ENCODE data around the gene PKLR. TPM values are rescaled to one million over a fixed set of nuclear protein-coding genes. Genes with fewer than 3 reads are reported as not detected.

PKLR gene
- polyA plus RNA-seq, 1 donor, result 55.6 TPM

GRCh38 chr1:155325603-155325893, 24.3 kb upstream of the PKLR start:
- Histone ChIP-seq H3K9me3 (ENCODE audit: control insufficient read depth, low read depth, low read length) (no peaks in the 10 kb centered on the region), H3K4me3 (ENCODE audit: low read length) (peak overlapping the region; percentile 92), H3K27ac (ENCODE audit: low read length) (peak overlapping the region; percentile 99), H3K36me3 (ENCODE audit: control insufficient read depth, insufficient read depth, low read length) (peaks cover 32% of the 10 kb centered on the region), H3K27me3 (ENCODE audit: control insufficient read depth, insufficient read depth, low read length) (no peaks in the 10 kb centered on the region), H3K4me1 (ENCODE audit: control insufficient read depth, insufficient read depth, low read length) (peaks cover 29% of the 10 kb centered on the region)
- DNase-seq, result peak in 1 of 2 donors; percentile 19
- no CpG with 5 or more reads among the region's 6 CpGs for WGBS (ENCODE audit: insufficient coverage, low lambda C conversion rate)

- Histone ChIP-seq H3K36me3 (ENCODE audit: control insufficient read depth, insufficient read depth, low read length) (peaks cover 26% of the 10 kb centered on the region), H3K27ac (ENCODE audit: low read length) (peak overlapping the region; percentile 99), H3K4me3 (ENCODE audit: low read length) (peak overlapping the region; percentile 92), H3K27me3 (ENCODE audit: control insufficient read depth, insufficient read depth, low read length) (no peaks in the 10 kb centered on the region), H3K9me3 (ENCODE audit: control insufficient read depth, low read depth, low read length) (no peaks in the 10 kb centered on the region), H3K4me1 (ENCODE audit: control insufficient read depth, insufficient read depth, low read length) (peaks cover 35% of the 10 kb centered on the region)
- DNase-seq, result peak in 1 of 2 donors; percentile 72
- WGBS (ENCODE audit: insufficient coverage, low lambda C conversion rate), result no CpG with 5 or more reads among the region's 59 CpGs
These were observed 23.7 kb upstream of the PKLR start for GRCh38 chr1:155324717-155325602.

GRCh38 chr1:155324037-155324716, 22.9 kb upstream of the PKLR start:
- peak; percentile 95 to 98 for DNase-seq
- Histone ChIP-seq H3K4me3 (ENCODE audit: low read length) (peak overlapping the region; percentile 92), H3K4me1 (ENCODE audit: control insufficient read depth, insufficient read depth, low read length) (peaks cover 42% of the 10 kb centered on the region), H3K9me3 (ENCODE audit: control insufficient read depth, low read depth, low read length) (no peaks in the 10 kb centered on the region), H3K27ac (ENCODE audit: low read length) (peak overlapping the region; percentile 99), H3K36me3 (ENCODE audit: control insufficient read depth, insufficient read depth, low read length) (peaks cover 30% of the 10 kb centered on the region), H3K27me3 (ENCODE audit: control insufficient read depth, insufficient read depth, low read length) (no peaks in the 10 kb centered on the region)
- WGBS (ENCODE audit: insufficient coverage, low lambda C conversion rate), result no CpG with 5 or more reads among the region's 44 CpGs

- no peaks in the 10 kb centered on the region for H3K9me3 ChIP-seq (ENCODE audit: control insufficient read depth, low read depth, low read length)
- H3K27me3 ChIP-seq (ENCODE audit: control insufficient read depth, insufficient read depth, low read length), result no peaks in the 10 kb centered on the region
- H3K27ac ChIP-seq (ENCODE audit: low read length), result peak overlapping the region; percentile 99
- DNase-seq, result peak; percentile 90 to 96
- H3K4me3 ChIP-seq (ENCODE audit: low read length), result peak overlapping the region; percentile 92
- H3K4me1 ChIP-seq (ENCODE audit: control insufficient read depth, insufficient read depth, low read length), result peaks cover 42% of the 10 kb centered on the region
- no CpG with 5 or more reads among the region's 29 CpGs for WGBS (ENCODE audit: insufficient coverage, low lambda C conversion rate)
- H3K36me3 ChIP-seq (ENCODE audit: control insufficient read depth, insufficient read depth, low read length), result peaks cover 32% of the 10 kb centered on the region
These were observed 22.4 kb upstream of the PKLR start for GRCh38 chr1:155323729-155324036.

GRCh38 chr1:155322953-155323728, 21.9 kb upstream of the PKLR start:
- peaks cover 37% of the 10 kb centered on the region for H3K36me3 ChIP-seq (ENCODE audit: control insufficient read depth, insufficient read depth, low read length)
- H3K4me1 ChIP-seq (ENCODE audit: control insufficient read depth, insufficient read depth, low read length), result peaks cover 44% of the 10 kb centered on the region
- DNase-seq, result peak; percentile 89 to 93
- H3K9me3 ChIP-seq (ENCODE audit: control insufficient read depth, low read depth, low read length), result no peaks in the 10 kb centered on the region
- peak overlapping the region; percentile 99 for H3K27ac ChIP-seq (ENCODE audit: low read length)
- H3K27me3 ChIP-seq (ENCODE audit: control insufficient read depth, insufficient read depth, low read length), result no peaks in the 10 kb centered on the region
- no CpG with 5 or more reads among the region's 58 CpGs for WGBS (ENCODE audit: insufficient coverage, low lambda C conversion rate)
- H3K4me3 ChIP-seq (ENCODE audit: low read length), result peak overlapping the region; percentile 92

GRCh38 chr1:155322571-155322952, 21.3 kb upstream of the PKLR start:
- WGBS (ENCODE audit: insufficient coverage, low lambda C conversion rate), result no CpG with 5 or more reads among the region's 28 CpGs
- Histone ChIP-seq H3K27me3 (ENCODE audit: control insufficient read depth, insufficient read depth, low read length) (no peaks in the 10 kb centered on the region), H3K4me3 (ENCODE audit: low read length) (peak overlapping the region; percentile 92), H3K27ac (ENCODE audit: low read length) (peak overlapping the region; percentile 99), H3K36me3 (ENCODE audit: control insufficient read depth, insufficient read depth, low read length) (peaks cover 34% of the 10 kb centered on the region), H3K9me3 (ENCODE audit: control insufficient read depth, low read depth, low read length) (no peaks in the 10 kb centered on the region), H3K4me1 (ENCODE audit: control insufficient read depth, insufficient read depth, low read length) (peaks cover 50% of the 10 kb centered on the region)
- peak in 1 of 2 donors; percentile 59 for DNase-seq

- H3K4me1 ChIP-seq (ENCODE audit: control insufficient read depth, insufficient read depth, low read length), result peaks cover 56% of the 10 kb centered on the region
- no peaks in the 10 kb centered on the region for H3K27me3 ChIP-seq (ENCODE audit: control insufficient read depth, insufficient read depth, low read length)
- DNase-seq, result no peak
- WGBS (ENCODE audit: insufficient coverage, low lambda C conversion rate), result no CpG with 5 or more reads among the region's 27 CpGs
- H3K36me3 ChIP-seq (ENCODE audit: control insufficient read depth, insufficient read depth, low read length), result peaks cover 30% of the 10 kb centered on the region
- H3K4me3 ChIP-seq (ENCODE audit: low read length), result peak overlapping the region; percentile 92
- H3K9me3 ChIP-seq (ENCODE audit: control insufficient read depth, low read depth, low read length), result no peaks in the 10 kb centered on the region
- H3K27ac ChIP-seq (ENCODE audit: low read length), result peak overlapping the region; percentile 99
These were observed 20.6 kb upstream of the PKLR start for GRCh38 chr1:155321639-155322503.

- H3K4me1 ChIP-seq (ENCODE audit: control insufficient read depth, insufficient read depth, low read length), result peaks cover 57% of the 10 kb centered on the region
- DNase-seq, result peak; percentile 70 to 83
- 27% methylated on average over 3 of the region's 51 CpGs for WGBS (ENCODE audit: insufficient coverage, low lambda C conversion rate)
These were observed 19.7 kb upstream of the PKLR start, which contains the start of gene RUSC1 for GRCh38 chr1:155320661-155321617. RUSC1 (plus strand) TSS chr1:155320894; CDS start chr1:155321774, 880 bp downstream.

GRCh38 chr1:155320252-155320651, 19.0 kb upstream of the PKLR start:
- Histone ChIP-seq H3K27ac (ENCODE audit: low read length) (peak overlapping the region; percentile 42), H3K36me3 (ENCODE audit: control insufficient read depth, insufficient read depth, low read length) (peaks cover 20% of the 10 kb centered on the region), H3K4me3 (ENCODE audit: low read length) (peak overlapping the region; percentile 56), H3K4me1 (ENCODE audit: control insufficient read depth, insufficient read depth, low read length) (peaks cover 52% of the 10 kb centered on the region), H3K9me3 (ENCODE audit: control insufficient read depth, low read depth, low read length) (no peaks in the 10 kb centered on the region), H3K27me3 (ENCODE audit: control insufficient read depth, insufficient read depth, low read length) (no peaks in the 10 kb centered on the region)
- DNase-seq, result no peak
- 100% methylated on average over 1 of the region's 11 CpGs for WGBS (ENCODE audit: insufficient coverage, low lambda C conversion rate)

More at GRCh38 chr1:155320661-155321617, 19.7 kb upstream of the PKLR start, which contains the start of gene RUSC1:
- peak within 1 kb of the TSS; percentile 42 for H3K27ac ChIP-seq (ENCODE audit: low read length)
- H3K9me3 ChIP-seq (ENCODE audit: control insufficient read depth, low read depth, low read length), result no peaks in the 10 kb centered on the region
- H3K4me3 ChIP-seq (ENCODE audit: low read length), result peak within 1 kb of the TSS; percentile 56
- no peaks in the 10 kb centered on the region for H3K27me3 ChIP-seq (ENCODE audit: control insufficient read depth, insufficient read depth, low read length)
- peaks cover 23% of the 10 kb centered on the region for H3K36me3 ChIP-seq (ENCODE audit: control insufficient read depth, insufficient read depth, low read length)

Data from large intestine (tissue), 3 donors.